Activated naive CD4-positive, alpha-beta T cell treated with anti-CD3 and anti-CD28 coated beads for 36 hours (primary cell): ENCODE measurements around the gene DDR2. TPM values are rescaled to one million over a fixed set of nuclear protein-coding genes. Genes with fewer than 3 reads are reported as not detected.
"Not testable (repeated sequence)": the region's sequence is repeated elsewhere in the genome, so short reads cannot be mapped to it uniquely, and the experiment has no call there.

Experiments used
- CTCF ChIA-PET: fragments of 350-600 bp; sonication (Branson Sonifier 250); formaldehyde crosslinking; loops from one replicate; lab custom pipeline; 2021; ENCODE audit warnings: antibody characterized with exemption; lab: Charles Lee
- DNase-seq: peaks from one replicate; pipeline ENCODE4 v3.0.0-alpha.2; 2020
- H3K27ac Mint-ChIP-seq: one replicate; pipeline ENCODE4 v1.8.0; 2021; ENCODE audit warnings: mild to moderate bottlenecking, mixed read lengths
- H3K27me3 Mint-ChIP-seq: one replicate; pipeline ENCODE4 v1.8.0; 2021; ENCODE audit warnings: low read depth, mixed read lengths
- H3K36me3 Mint-ChIP-seq: one replicate; pipeline ENCODE4 v1.8.0; 2021; ENCODE audit warnings: low read depth, mixed read lengths
- H3K4me1 Mint-ChIP-seq: one replicate; pipeline ENCODE4 v1.8.0; 2021; ENCODE audit warnings: low read depth, mixed read lengths
- H3K4me3 Mint-ChIP-seq: one replicate; pipeline ENCODE4 v1.8.0; 2021; ENCODE audit warnings: mild to moderate bottlenecking, moderate library complexity, mixed read lengths
- H3K9me3 Mint-ChIP-seq: one replicate; pipeline ENCODE4 v1.8.0; 2021; ENCODE audit warnings: mixed read lengths
- intact Hi-C: fragments of 100-400 bp; cut with micrococcal nuclease; formaldehyde crosslinking; loops from one replicate; pipeline ENCODE4 v1.15.1; 2023
- total RNA-seq, 2 experiments: library from RNA; stranded (reverse); gene quantifications; one replicate each; pipeline ENCODE4 v1.2.3, GENCODE V29; 2021

The DDR2 gene
- total RNA-seq, 2 experiments from 2014 or later, result 0.26 to 0.40 TPM

GRCh38 chr1:162721471-162721870 is 89.2 kb downstream of the DDR2 start:
- H3K36me3 Mint-ChIP-seq, result no peaks in the 10 kb centered on the region
- intact Hi-C loops, result no loop called here
- no peak overlapping the region for H3K27ac Mint-ChIP-seq
- CTCF ChIA-PET, result no interaction called here
- no peaks in the 10 kb centered on the region for H3K27me3 Mint-ChIP-seq
- no peak overlapping the region for H3K4me3 Mint-ChIP-seq
- no peaks in the 10 kb centered on the region for H3K4me1 Mint-ChIP-seq
- no peaks in the 10 kb centered on the region for H3K9me3 Mint-ChIP-seq
- no peak for DNase-seq

GRCh38 chr1:162722036-162722435 is 89.8 kb downstream of the DDR2 start:
- no peaks in the 10 kb centered on the region for H3K27me3 Mint-ChIP-seq

GRCh38 chr1:162724583-162725120 is 92.4 kb downstream of the DDR2 start:
- intact Hi-C loops, result no loop called here

More at GRCh38 chr1:162722036-162722435, 89.8 kb downstream of the DDR2 start:
- no peak overlapping the region for H3K4me3 Mint-ChIP-seq
- H3K27ac Mint-ChIP-seq, result no peak overlapping the region
- H3K9me3 Mint-ChIP-seq, result no peaks in the 10 kb centered on the region
- no peaks in the 10 kb centered on the region for H3K36me3 Mint-ChIP-seq
- no peak for DNase-seq
- H3K4me1 Mint-ChIP-seq, result no peaks in the 10 kb centered on the region
- intact Hi-C loops, result no loop called here
- CTCF ChIA-PET, result no interaction called here

GRCh38 chr1:162725301-162725837 is 93.1 kb downstream of the DDR2 start:
- intact Hi-C loops, result no loop called here
- DNase-seq, result no peak
- H3K27me3 Mint-ChIP-seq, result no peaks in the 10 kb centered on the region
- H3K36me3 Mint-ChIP-seq, result no peaks in the 10 kb centered on the region
- CTCF ChIA-PET, result no interaction called here
- H3K4me1 Mint-ChIP-seq, result no peaks in the 10 kb centered on the region
- no peaks in the 10 kb centered on the region for H3K9me3 Mint-ChIP-seq
- no peak overlapping the region for H3K27ac Mint-ChIP-seq
- no peak overlapping the region for H3K4me3 Mint-ChIP-seq

More at GRCh38 chr1:162724583-162725120, 92.4 kb downstream of the DDR2 start:
- H3K36me3 Mint-ChIP-seq, result no peaks in the 10 kb centered on the region
- no peaks in the 10 kb centered on the region for H3K4me1 Mint-ChIP-seq
- no peak overlapping the region for H3K27ac Mint-ChIP-seq
- H3K27me3 Mint-ChIP-seq, result no peaks in the 10 kb centered on the region
- CTCF ChIA-PET, result no interaction called here
- H3K9me3 Mint-ChIP-seq, result no peaks in the 10 kb centered on the region
- no peak overlapping the region for H3K4me3 Mint-ChIP-seq
- DNase-seq, result no peak

- intact Hi-C loops, result no loop called here
- no peaks in the 10 kb centered on the region for H3K27me3 Mint-ChIP-seq
- H3K36me3 Mint-ChIP-seq, result no peaks in the 10 kb centered on the region
- H3K4me1 Mint-ChIP-seq, result no peaks in the 10 kb centered on the region
- H3K9me3 Mint-ChIP-seq, result no peaks in the 10 kb centered on the region
- no peak overlapping the region for H3K27ac Mint-ChIP-seq
- H3K4me3 Mint-ChIP-seq, result no peak overlapping the region
- no peak for DNase-seq
- CTCF ChIA-PET, result interaction anchor here (0.6 kb wide), 1 partner anchor 10 kb away, joined by 3 read pairs; no protein-coding TSS in a partner anchor
Measured at GRCh38 chr1:162726555-162726954, 94.3 kb downstream of the DDR2 start.

GRCh38 chr1:162727493-162727892 is 95.2 kb downstream of the DDR2 start:
- H3K27ac Mint-ChIP-seq, intact Hi-C loops, H3K27me3 Mint-ChIP-seq, H3K4me3 Mint-ChIP-seq, H3K9me3 Mint-ChIP-seq, DNase-seq, CTCF ChIA-PET, H3K36me3 Mint-ChIP-seq, H3K4me1 Mint-ChIP-seq: not testable (repeated sequence)

- Mint-ChIP-seq H3K4me3 (no peak overlapping the region), H3K4me1 (no peaks in the 10 kb centered on the region), H3K27ac (no peak overlapping the region), H3K9me3 (no peaks in the 10 kb centered on the region), H3K36me3 (no peaks in the 10 kb centered on the region), H3K27me3 (no peaks in the 10 kb centered on the region)
- CTCF ChIA-PET, result no interaction called here
- intact Hi-C loops, result no loop called here
- no peak for DNase-seq
Measured at GRCh38 chr1:162728573-162728972, 96.3 kb downstream of the DDR2 start.

- intact Hi-C loops, H3K9me3 Mint-ChIP-seq, H3K4me1 Mint-ChIP-seq, H3K27ac Mint-ChIP-seq, H3K4me3 Mint-ChIP-seq, DNase-seq, CTCF ChIA-PET, H3K36me3 Mint-ChIP-seq, H3K27me3 Mint-ChIP-seq: not testable (repeated sequence)
Measured at GRCh38 chr1:162729195-162729774, 97.0 kb downstream of the DDR2 start.

GRCh38 chr1:162732094-162732493 is 99.8 kb downstream of the DDR2 start:
- Mint-ChIP-seq H3K4me3 (no peak overlapping the region), H3K27me3 (no peaks in the 10 kb centered on the region), H3K4me1 (no peaks in the 10 kb centered on the region), H3K9me3 (no peaks in the 10 kb centered on the region), H3K27ac (no peak overlapping the region), H3K36me3 (no peaks in the 10 kb centered on the region)
- CTCF ChIA-PET, result no interaction called here
- intact Hi-C loops, result no loop called here
- no peak for DNase-seq

GRCh38 chr1:162732566-162733335 is 100.5 kb downstream of the DDR2 start:
- no peaks in the 10 kb centered on the region for H3K36me3 Mint-ChIP-seq
- no peak for DNase-seq
- no peaks in the 10 kb centered on the region for H3K27me3 Mint-ChIP-seq
- H3K27ac Mint-ChIP-seq, result no peak overlapping the region
- CTCF ChIA-PET, result no interaction called here
- no peaks in the 10 kb centered on the region for H3K9me3 Mint-ChIP-seq
- no peak overlapping the region for H3K4me3 Mint-ChIP-seq
- intact Hi-C loops, result no loop called here
- H3K4me1 Mint-ChIP-seq, result no peaks in the 10 kb centered on the region

- Mint-ChIP-seq H3K9me3 (no peaks in the 10 kb centered on the region), H3K36me3 (no peaks in the 10 kb centered on the region), H3K4me1 (no peaks in the 10 kb centered on the region), H3K27ac (no peak overlapping the region), H3K27me3 (no peaks in the 10 kb centered on the region), H3K4me3 (no peak overlapping the region)
- intact Hi-C loops, result no loop called here
- CTCF ChIA-PET, result no interaction called here
- DNase-seq, result no peak
Measured at GRCh38 chr1:162733336-162733590, 101.0 kb downstream of the DDR2 start.

- no peaks in the 10 kb centered on the region for H3K9me3 Mint-ChIP-seq
- H3K4me3 Mint-ChIP-seq, result no peak overlapping the region
- H3K36me3 Mint-ChIP-seq, result no peaks in the 10 kb centered on the region
- DNase-seq, result no peak
- no peak overlapping the region for H3K27ac Mint-ChIP-seq
- intact Hi-C loops, result no loop called here
- H3K27me3 Mint-ChIP-seq, result no peaks in the 10 kb centered on the region
- H3K4me1 Mint-ChIP-seq, result no peaks in the 10 kb centered on the region
- CTCF ChIA-PET, result no interaction called here
Measured at GRCh38 chr1:162734047-162734446, 101.8 kb downstream of the DDR2 start.

GRCh38 chr1:162736184-162736583 is 103.9 kb downstream of the DDR2 start:
- intact Hi-C loops, result no loop called here
- H3K36me3 Mint-ChIP-seq, result no peaks in the 10 kb centered on the region
- CTCF ChIA-PET, result no interaction called here

More at GRCh38 chr1:162736184-162736583, 103.9 kb downstream of the DDR2 start:
- Mint-ChIP-seq H3K4me3 (no peak overlapping the region), H3K4me1 (no peaks in the 10 kb centered on the region), H3K27ac (no peak overlapping the region), H3K27me3 (no peaks in the 10 kb centered on the region), H3K9me3 (no peaks in the 10 kb centered on the region)
- no peak for DNase-seq
